Heart left ventricle (tissue), 16 donors: ENCODE results near the gene CRACDL. TPM values are rescaled to one million over a fixed set of nuclear protein-coding genes. Genes with fewer than 3 reads are reported as not detected.

Experiments used
- ATAC-seq, 4 donors: fragments of 200-7000 bp; cut with Tn5 transposase; one replicate each; pipeline ENCODE4 v1.9.1; 2020 to 2022; ENCODE audit warnings: moderate library complexity in 4 of 4, mild to moderate bottlenecking in 3 of 4, moderate number of reproducible peaks in 1 of 4
- DNase-seq, 5 donors: peaks; one replicate each; pipeline ENCODE4 v3.0.0-alpha.2; 2020
- H3K27ac ChIP-seq, 12 donors: fragments of 200-600 bp; sonication (generic) in 4 of 12; one replicate each; pipeline versions ENCODE4 v1.5.0 to v1.8.0; 2016 to 2022; ENCODE audit warnings: mild to moderate bottlenecking in 2 of 12
- H3K27me3 ChIP-seq, 9 donors: fragments of 200-600 bp; sonication (generic) in 2 of 9; one replicate each; pipeline versions ENCODE4 v1.5.1 to v1.8.0; 2016 to 2022; ENCODE audit warnings: mild to moderate bottlenecking in 3 of 9
- H3K36me3 ChIP-seq, 9 donors: fragments of 200-600 bp; sonication (generic) in 2 of 9; one replicate each; pipeline versions ENCODE4 v1.5.0 to v1.8.0; 2018 to 2022; ENCODE audit warnings: mild to moderate bottlenecking in 2 of 9
- H3K4me1 ChIP-seq, 12 donors: fragments of 200-600 bp; sonication (generic) in 4 of 12; one replicate each; pipeline versions ENCODE4 v1.5.0 to v1.8.0; 2016 to 2022; ENCODE audit warnings: mild to moderate bottlenecking in 3 of 12
- H3K4me3 ChIP-seq, 12 donors: fragments of 200-600 bp; sonication (generic) in 4 of 12; one replicate each; pipeline versions ENCODE4 v1.5.0 to v1.8.0; 2017 to 2022; ENCODE audit warnings: mild to moderate bottlenecking in 9 of 12, moderate library complexity in 4 of 12
- H3K9me3 ChIP-seq, 12 donors: fragments of 200-600 bp; sonication (generic) in 4 of 12; one replicate each; pipeline versions ENCODE4 v1.5.0 to v1.8.0; 2016 to 2022; ENCODE audit warnings: mild to moderate bottlenecking in 1 of 12
- CTCF ChIP-seq, 12 donors: fragments of 200-600 bp; sonication (generic) in 4 of 12; IDR thresholded peaks; one replicate each; pipeline versions ENCODE4 v1.5.0 to v1.8.0; 2018 to 2022; ENCODE audit warnings: antibody characterized with exemption in 12 of 12, mild to moderate bottlenecking in 5 of 12
- POLR2A ChIP-seq, 2 donors: fragments of 450-650 bp; IDR thresholded peaks; one replicate each; pipeline ENCODE4 v1.6.1; 2017; ENCODE audit warnings: antibody characterized with exemption in 2 of 2, mild to moderate bottlenecking in 2 of 2, moderate library complexity in 2 of 2
- WGBS, 4 donors: extraction: QIAGEN DNeasy Blood & Tissue Kit in 2 of 4; methylation state at CpG; one replicate each; pipeline versions ENCODE4 v1.1.5 to v1.1.7; 2013 to 2018; 5-methylcytosine and 5-hydroxymethylcytosine counted together
- intact Hi-C, 10 donors: fragments of 100-400 bp; cut with DNase I; formaldehyde crosslinking; loops; one replicate each; pipeline versions ENCODE4 v1.11.1 to v1.14.2; 2022
- polyA plus RNA-seq, 2 donors: library from polyadenylated mRNA; stranded (reverse); fragments of 200-250 nt; gene quantifications; one replicate each; pipeline ENCODE4 v1.2.3, GENCODE V29; 2013
- total RNA-seq, 9 donors: library from RNA; depleted of rRNA in 2 of 9; stranded (reverse); fragments of >200 nt in 2 of 9; fragmentation: NEBNext Ultra II Directional in 3 of 9; extraction: Animal tissue kit (Norgen Biotek cat#: 25700) in 3 of 9; gene quantifications; one replicate each; pipeline versions ENCODE4 v1.1.0 to v1.2.4, GENCODE V29; 2016 to 2023
- donor health status: ischemic (EF 13 %, LVEDD 7.1; RV severe dilation, severe dysfunction).
- donor health status: healthy with polysubstance abuse.
- donor health status: DM: no; HTN: yes; CAD: no.
- donor health status: DM: no; HTN: no; CAD: no.
- donor health status: ischemic (EF 25% LVEDD 6.9; RV normal size, moderate dysfunction).
- donor health status: ischemic (EF 25% LVEDD 5.7; RV mildly dilated, moderate dysfunction).
- donor health status: healthy.
- donor health status: DM: yes; HTN: yes; CAD: no.
- donor health status: ischemic (EF 35%, LVEDD 5.7; RV mildly dilated, moderate dysfunction).
- donor health status: nonischemic (EF 11% LVEDD 7.7; RV severe dilation, severe dysfunction).
- donor health status: DM: yes; HTN: yes; CAD: no.
- donor health status: PGD.
- donor health status: ischemic (EF 29% LVEDD 5.4; RV normal size, mild dysfunction).
- donor health status: nonischemic (EF 23%, LVEDD 6.1; RV moderate dilation, normal function).

The CRACDL gene
- total and polyA plus RNA-seq, 11 donors = 1.1 to 7.4 (median 2.9) TPM

GRCh38 chr2:98768384-98769113 lies 167.5 kb downstream of the CRACDL start:
- no peak for DNase-seq
- 57 to 71% (median 63%) methylated on average over 7 of the region's 7 CpGs for WGBS, 4 donors
- Histone ChIP-seq H3K4me3 (peak overlapping the region in 2 of 12 donors; percentile 4 to 30), H3K4me1 (peaks cover 0 to 85% (median 5%) of the 10 kb centered on the region in 12 donors), H3K27ac (peak overlapping the region in 2 of 12 donors; percentile 22 to 77), H3K27me3 (peaks cover 0 to under 1% (median 0%) of the 10 kb centered on the region in 9 donors), H3K9me3 (no peaks in the 10 kb centered on the region), H3K36me3 (no peaks in the 10 kb centered on the region)
- peak in 3 of 4 donors; percentile 31 to 62 (median 42) for ATAC-seq
- intact Hi-C loops = no loop called here
- TF ChIP-seq CTCF (IDR thresholded peaks at IDR 0.05) (no peak), POLR2A (IDR thresholded peaks at IDR 0.05) (no peak)

GRCh38 chr2:98764499-98764898 lies 171.5 kb downstream of the CRACDL start:
- no peaks in the 10 kb centered on the region for H3K27me3 ChIP-seq
- H3K27ac ChIP-seq = peak overlapping the region in 2 of 12 donors; percentile 14 to 83
- H3K4me3 ChIP-seq = no peak overlapping the region
- H3K4me1 ChIP-seq = peaks cover 0 to 95% (median 3%) of the 10 kb centered on the region in 12 donors
- WGBS, 4 donors = 87 to 91% (median 90%) methylated on average over 4 of the region's 4 CpGs
- no peak for DNase-seq
- no peaks in the 10 kb centered on the region for H3K9me3 ChIP-seq
- no peak for TF ChIP-seq CTCF (IDR thresholded peaks at IDR 0.05)
- TF ChIP-seq POLR2A (IDR thresholded peaks at IDR 0.05) = no peak
- peak in 3 of 4 donors; percentile 23 to 45 (median 38) for ATAC-seq
- no peaks in the 10 kb centered on the region for H3K36me3 ChIP-seq
- intact Hi-C loops = no loop called here

- Histone ChIP-seq H3K36me3 (no peaks in the 10 kb centered on the region), H3K4me1 (peaks cover 0 to 95% (median 0%) of the 10 kb centered on the region in 12 donors), H3K27ac (peak overlapping the region in 2 of 12 donors; percentile 14 to 83), H3K9me3 (no peaks in the 10 kb centered on the region), H3K27me3 (no peaks in the 10 kb centered on the region), H3K4me3 (no peak overlapping the region)
- WGBS, 4 donors = 81 to 87% (median 84%) methylated on average over 6 of the region's 6 CpGs
- ATAC-seq = no peak
- DNase-seq = no peak
- intact Hi-C loops = no loop called here
- TF ChIP-seq CTCF (IDR thresholded peaks at IDR 0.05) (no peak), POLR2A (IDR thresholded peaks at IDR 0.05) (no peak)
Measured at GRCh38 chr2:98763209-98763951, 172.6 kb downstream of the CRACDL start.

- Histone ChIP-seq H3K4me1 (peaks cover 0 to 95% (median 9%) of the 10 kb centered on the region in 12 donors), H3K9me3 (no peaks in the 10 kb centered on the region), H3K27me3 (no peaks in the 10 kb centered on the region), H3K27ac (peak overlapping the region in 2 of 12 donors; percentile 14 to 85), H3K36me3 (no peaks in the 10 kb centered on the region), H3K4me3 (no peak overlapping the region)
- 85 to 91% (median 88%) methylated on average over 6 of the region's 6 CpGs for whole genome bisulfite sequencing, 4 donors
- no peak for ATAC-seq
- TF ChIP-seq CTCF (IDR thresholded peaks at IDR 0.05) (no peak), POLR2A (IDR thresholded peaks at IDR 0.05) (no peak)
- intact Hi-C loops = no loop called here
- DNase-seq = no peak
Measured at GRCh38 chr2:98761909-98762308, 174.1 kb downstream of the CRACDL start.
